GM13976 (cell line): ENCODE measurements around the gene CTTNBP2NL.
"Not testable (repeated sequence)": the region's sequence is repeated elsewhere in the genome, so short reads cannot be mapped to it uniquely, and the experiment has no call there.

Experiments
- DNase-seq: peaks from one replicate; pipeline ENCODE4 v3.0.0; 2012; ENCODE audit warnings: low spot score
- CTCF ChIP-seq: IDR thresholded peaks from 2 replicates; pipeline ENCODE4 v1.5.1; 2012; ENCODE audit warnings: borderline replicate concordance, mild to moderate bottlenecking; ENCODE audit not compliant: insufficient read depth; ENCODE audit errors: extremely low read depth, missing control alignments, control extremely low read depth
- in situ Hi-C: fragments of 300-500 bp; cut with MboI; formaldehyde crosslinking; loops from one replicate; pipeline ENCODE4 v1.12.0; 2022; ENCODE audit warnings: low sequenced_read_pairs, mixed read lengths, inconsistent platforms; ENCODE audit not compliant: unreplicated experiment

The CTTNBP2NL gene

DNA sequence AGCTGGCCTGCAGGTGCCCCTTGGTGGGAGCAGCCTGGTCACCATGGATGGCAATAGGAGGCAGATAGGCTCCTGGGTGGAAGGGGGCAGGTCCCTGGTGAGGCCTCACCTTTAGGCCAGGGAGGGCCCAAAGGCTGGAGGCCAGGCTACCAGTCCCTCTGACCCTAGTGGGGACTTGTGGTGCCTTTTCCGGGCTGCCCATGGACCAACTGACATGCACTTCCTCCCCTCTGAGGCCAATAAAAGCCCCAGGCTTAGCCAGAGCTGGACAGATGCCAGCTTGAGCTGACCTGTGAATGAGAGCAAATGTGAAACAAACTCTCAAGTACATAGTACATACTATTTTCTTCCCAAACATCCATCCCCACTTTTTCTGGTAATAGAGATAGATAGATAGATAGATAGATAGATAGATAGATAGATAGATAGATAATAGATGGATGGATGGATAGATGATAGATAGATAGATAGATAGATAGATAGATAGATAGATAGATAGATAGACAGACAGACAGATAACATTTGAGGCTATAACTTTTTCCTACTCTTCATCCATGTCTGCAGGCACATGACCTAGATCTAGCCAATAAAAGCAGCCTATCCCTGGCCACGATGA lies 9.2 kb upstream of the CTTNBP2NL start:
- in situ Hi-C loops = no loop called here
- DNase-seq = no peak

DNA sequence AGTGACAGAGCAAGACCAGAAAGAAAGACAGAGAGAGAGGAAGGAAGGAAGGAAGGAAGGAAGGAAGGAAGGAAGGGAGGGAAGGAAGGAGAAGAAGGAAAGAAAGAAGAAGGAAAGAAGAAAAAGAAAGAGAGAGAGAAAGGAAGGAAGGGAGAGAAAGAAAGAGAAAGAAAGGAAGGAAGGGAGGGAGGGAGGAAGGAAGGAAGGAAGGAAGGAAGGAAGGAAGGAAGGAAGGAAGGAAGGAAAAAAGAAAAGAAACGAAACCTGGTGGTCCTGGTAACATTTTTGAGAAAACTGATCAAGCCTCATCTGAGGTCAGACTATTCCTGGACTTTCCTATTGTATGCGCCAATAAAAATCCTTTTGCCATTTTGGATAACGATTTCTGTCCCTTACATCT lies 8.2 kb upstream of the CTTNBP2NL start:
- no peak for TF ChIP-seq CTCF
- DNase-seq = no peak
- in situ Hi-C loops = no loop called here

More for the DNA sequence above, 9.2 kb upstream of the CTTNBP2NL start:
- no peak for TF ChIP-seq CTCF

DNA sequence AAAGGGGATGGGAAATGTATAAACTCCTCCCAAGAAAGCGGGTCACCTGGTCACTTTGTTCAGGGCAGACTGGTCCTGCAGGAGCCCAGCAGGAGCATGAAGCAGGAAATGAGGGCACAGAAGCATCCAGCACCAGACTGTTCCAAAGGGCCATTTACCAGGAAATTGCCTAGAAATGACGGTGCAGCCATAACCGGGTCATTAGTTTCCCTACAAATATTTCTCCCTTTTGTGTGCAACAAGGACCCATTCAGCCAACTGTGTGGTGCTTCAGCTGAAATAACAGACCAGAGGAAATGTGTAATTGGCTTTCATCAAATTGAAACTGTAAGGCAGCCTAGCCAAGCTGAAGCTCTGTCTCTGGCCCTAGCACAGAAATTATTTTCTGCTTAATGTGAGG lies 7.6 kb upstream of the CTTNBP2NL start:
- no peak for TF ChIP-seq CTCF
- in situ Hi-C loops = no loop called here
- no peak for DNase-seq

GRCh38 chr1:112389689-112390088 lies 6.3 kb upstream of the CTTNBP2NL start:
- DNase-seq = no peak
- no peak for TF ChIP-seq CTCF
- in situ Hi-C loops = loop anchor here (5.0 to 10.0 kb wide), 2 partner anchors 225 to 318 kb away; partner anchors contain the start of genes CAPZA1, RHOC and ST7L

GRCh38 chr1:112390335-112390734 lies 5.7 kb upstream of the CTTNBP2NL start:
- in situ Hi-C loops = loop anchor here (5.0 to 10.0 kb wide), 2 partner anchors 224 to 317 kb away; partner anchors contain the start of genes CAPZA1, RHOC and ST7L
- not testable (repeated sequence) for DNase-seq

GRCh38 chr1:112390775-112391602 lies 5.0 kb upstream of the CTTNBP2NL start:
- peak; percentile 86 for DNase-seq
- in situ Hi-C loops = loop anchor here (5.0 to 10.0 kb wide), 2 partner anchors 224 to 316 kb away; partner anchors contain the start of genes CAPZA1, RHOC and ST7L
- TF ChIP-seq CTCF = peak; percentile 85

DNA sequence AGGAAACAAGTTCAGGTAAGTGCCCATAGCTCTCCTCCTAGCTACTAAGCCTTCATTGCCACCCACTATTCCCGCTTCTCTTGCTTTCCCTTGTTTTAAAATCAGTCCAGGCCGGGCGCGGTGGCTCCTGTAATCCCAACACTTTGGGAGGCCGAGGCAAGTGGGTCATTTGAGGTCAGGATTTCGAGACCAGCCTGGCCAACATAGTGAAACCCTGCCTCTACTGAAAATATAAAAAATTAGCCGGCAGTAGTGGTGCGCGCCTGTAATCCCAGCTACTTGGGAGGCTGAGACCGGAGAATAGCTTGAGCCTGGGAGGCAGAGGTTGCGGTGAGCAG lies 4.4 kb upstream of the CTTNBP2NL start:
- in situ Hi-C loops = loop anchor here (5.0 to 10.0 kb wide), 2 partner anchors 223 to 316 kb away; partner anchors contain the start of genes CAPZA1, RHOC and ST7L
- no peak for DNase-seq
- TF ChIP-seq CTCF = no peak
